ENCODE data around the gene SSBP3.
"Not testable (repeated sequence)": the region's sequence is repeated elsewhere in the genome, so short reads cannot be mapped to it uniquely, and the experiment has no call there.

GRCh38 chr1:54418598-54418997, 12.4 kb upstream of the SSBP3 start:
- TF ChIP-seq MAX (IDR thresholded peaks at IDR 0.05); ZBTB33 (IDR thresholded peaks at IDR 0.05; ENCODE audit: extremely low read depth, insufficient replicate concordance, low read length); CTCF (IDR thresholded peaks at IDR 0.05 in 2 of 3, conservative IDR thresholded peaks at IDR 0.05 in 1 of 3; ENCODE audit: borderline replicate concordance in 1 of 3, insufficient read depth in 1 of 3, low read depth in 2 of 3, low read length in 2 of 3); CEBPB (IDR thresholded peaks at IDR 0.05; ENCODE audit: low read depth); REST (IDR thresholded peaks at IDR 0.05; ENCODE audit: low read depth); SIN3A (IDR thresholded peaks at IDR 0.05; ENCODE audit: low read depth); FOSL1 (IDR thresholded peaks at IDR 0.05; ENCODE audit: low read depth): not testable (repeated sequence)
